Measurements from ENCODE around the gene MORC1. TPM values are rescaled to one million over a fixed set of nuclear protein-coding genes. Genes with fewer than 3 reads are reported as not detected.
"Not testable (repeated sequence)": the region's sequence is repeated elsewhere in the genome, so short reads cannot be mapped to it uniquely, and the experiment has no call there.

MORC1 gene, protein sequence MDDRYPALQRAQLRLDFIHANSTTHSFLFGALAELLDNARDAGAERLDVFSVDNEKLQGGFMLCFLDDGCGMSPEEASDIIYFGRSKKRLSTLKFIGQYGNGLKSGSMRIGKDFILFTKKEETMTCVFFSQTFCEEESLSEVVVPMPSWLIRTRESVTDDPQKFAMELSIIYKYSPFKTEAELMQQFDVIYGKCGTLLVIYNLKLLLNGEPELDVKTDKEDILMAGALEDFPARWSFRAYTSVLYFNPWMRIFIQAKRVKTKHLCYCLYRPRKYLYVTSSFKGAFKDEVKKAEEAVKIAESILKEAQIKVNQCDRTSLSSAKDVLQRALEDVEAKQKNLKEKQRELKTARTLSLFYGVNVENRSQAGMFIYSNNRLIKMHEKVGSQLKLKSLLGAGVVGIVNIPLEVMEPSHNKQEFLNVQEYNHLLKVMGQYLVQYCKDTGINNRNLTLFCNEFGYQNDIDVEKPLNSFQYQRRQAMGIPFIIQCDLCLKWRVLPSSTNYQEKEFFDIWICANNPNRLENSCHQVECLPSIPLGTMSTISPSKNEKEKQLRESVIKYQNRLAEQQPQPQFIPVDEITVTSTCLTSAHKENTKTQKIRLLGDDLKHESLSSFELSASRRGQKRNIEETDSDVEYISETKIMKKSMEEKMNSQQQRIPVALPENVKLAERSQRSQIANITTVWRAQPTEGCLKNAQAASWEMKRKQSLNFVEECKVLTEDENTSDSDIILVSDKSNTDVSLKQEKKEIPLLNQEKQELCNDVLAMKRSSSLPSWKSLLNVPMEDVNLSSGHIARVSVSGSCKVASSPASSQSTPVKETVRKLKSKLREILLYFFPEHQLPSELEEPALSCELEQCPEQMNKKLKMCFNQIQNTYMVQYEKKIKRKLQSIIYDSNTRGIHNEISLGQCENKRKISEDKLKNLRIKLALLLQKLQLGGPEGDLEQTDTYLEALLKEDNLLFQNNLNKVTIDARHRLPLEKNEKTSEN
- not detected in 2 replicates for total RNA-seq (2014; rRNA removed; shearing (Covaris generic))
- not detected in 2 replicates for polyA plus RNA-seq (2014; cell fraction: nucleus; rRNA removed)

DNA sequence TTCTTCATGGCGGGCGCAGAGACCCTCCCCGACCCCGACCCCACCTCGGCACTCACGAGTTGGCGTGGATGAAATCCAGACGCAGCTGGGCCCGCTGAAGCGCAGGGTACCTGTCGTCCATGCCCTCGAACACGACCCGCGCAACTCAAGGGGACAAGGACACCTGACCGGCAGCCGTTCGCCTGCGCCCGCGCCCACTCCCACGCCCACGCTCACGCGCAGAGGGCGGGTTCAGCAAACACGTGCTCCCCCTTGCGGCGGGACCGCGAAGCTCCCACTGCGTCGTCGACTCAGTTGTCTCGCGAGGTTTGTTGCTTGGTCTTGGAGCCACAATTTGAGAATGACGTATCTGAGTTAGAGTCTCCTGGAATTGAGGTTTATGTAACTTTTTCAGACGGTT lies at the start of gene MORC1:
Gene MORC1 (minus strand): TSS at position 196 of the 400 bp plus-strand sequence. CDS start 75 bp downstream, at position 121.
- DNase-seq (ENCODE audit: extremely low read depth, low read depth), result no peak

DNA sequence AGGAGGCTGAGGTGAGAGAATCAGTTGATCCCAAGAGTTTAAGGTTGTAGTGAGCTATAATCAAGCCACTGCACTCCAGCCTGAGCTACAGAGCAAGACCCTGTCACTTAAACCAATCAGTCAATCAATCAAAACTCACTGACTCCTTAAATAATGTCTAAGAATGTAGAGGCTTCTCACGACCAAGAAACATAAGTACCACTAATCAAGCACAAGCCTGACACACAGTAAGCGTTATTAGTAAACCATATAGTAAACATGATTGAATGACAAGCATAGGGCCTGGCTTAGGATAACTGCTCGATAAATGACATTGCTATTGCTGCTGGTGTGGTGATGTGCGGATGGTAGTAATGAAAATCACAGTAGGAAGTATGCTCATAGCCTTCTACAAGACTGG lies 48.0 kb upstream of the MORC1 start:
- DNase-seq (ENCODE audit: extremely low read depth, low read depth), result no peak

DNA sequence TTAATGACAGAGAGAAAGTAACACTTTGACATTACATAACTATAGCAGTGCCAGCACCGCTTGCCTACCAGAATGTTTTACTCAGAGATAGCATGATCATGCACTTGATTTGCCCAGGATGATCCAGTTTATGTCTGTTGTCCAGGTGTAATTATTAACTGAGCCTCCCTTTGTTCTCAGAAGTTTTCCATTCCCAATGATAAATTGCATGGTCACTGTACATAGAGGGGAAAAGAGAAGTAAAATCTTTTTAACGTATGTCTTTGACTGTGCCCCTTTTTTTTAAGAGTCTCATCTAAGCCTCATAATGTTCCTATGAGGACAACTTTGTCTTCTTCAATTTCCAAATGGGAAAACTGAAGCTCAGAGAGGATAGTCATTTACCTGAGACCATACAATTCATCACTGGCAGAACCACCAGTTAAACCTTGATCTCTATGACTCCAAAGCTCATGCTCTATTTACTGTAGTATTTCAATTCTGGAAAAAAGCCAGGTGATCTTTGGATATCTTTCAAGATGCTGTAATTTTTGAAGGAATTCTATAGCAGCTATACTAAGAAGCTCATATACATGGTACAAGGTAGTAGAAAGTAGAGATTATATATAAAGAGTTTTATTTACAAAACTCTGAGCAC lies 43.7 kb upstream of the MORC1 start:
- DNase-seq (ENCODE audit: extremely low read depth, low read depth), result no peak

DNA sequence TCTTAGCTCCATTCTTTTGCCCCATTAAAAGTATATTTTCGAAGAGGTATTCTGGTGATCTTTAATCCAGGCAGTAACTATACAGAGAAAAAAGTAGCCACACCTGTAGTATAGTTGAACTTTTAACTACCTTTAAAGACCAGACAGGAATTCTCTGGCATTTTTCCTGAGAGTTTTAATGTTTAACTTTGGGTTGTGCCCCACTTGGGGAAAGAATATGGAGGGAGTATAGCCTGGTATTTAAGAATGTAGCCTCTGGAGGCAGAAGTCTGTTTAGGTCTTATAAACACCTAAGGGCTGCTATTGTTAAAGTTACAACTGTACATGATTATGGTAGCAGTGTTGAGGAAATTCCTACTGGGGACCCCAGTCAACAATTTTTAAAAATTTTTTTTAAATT lies 37.9 kb upstream of the MORC1 start:
- no peak for DNase-seq (ENCODE audit: extremely low read depth, low read depth)

DNA sequence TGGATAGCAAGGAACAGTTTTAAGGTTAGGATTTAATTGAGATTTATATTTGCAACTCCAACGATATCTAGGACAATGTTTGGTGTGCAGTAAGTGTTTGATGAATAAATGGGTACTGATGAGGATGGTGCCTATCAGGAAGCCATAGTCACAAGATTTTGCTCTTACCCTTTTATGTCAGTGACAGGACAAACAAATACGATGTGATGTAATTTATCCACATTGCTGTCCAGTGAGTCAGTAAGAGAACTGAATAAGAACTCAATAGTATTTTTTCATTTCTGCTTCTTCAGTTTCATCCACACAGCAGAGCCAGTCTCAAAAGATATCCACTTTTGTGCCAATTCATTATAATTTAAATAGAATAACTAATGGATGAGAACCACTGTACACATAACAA lies 37.0 kb upstream of the MORC1 start:
- DNase-seq (ENCODE audit: extremely low read depth, low read depth), result no peak

DNA sequence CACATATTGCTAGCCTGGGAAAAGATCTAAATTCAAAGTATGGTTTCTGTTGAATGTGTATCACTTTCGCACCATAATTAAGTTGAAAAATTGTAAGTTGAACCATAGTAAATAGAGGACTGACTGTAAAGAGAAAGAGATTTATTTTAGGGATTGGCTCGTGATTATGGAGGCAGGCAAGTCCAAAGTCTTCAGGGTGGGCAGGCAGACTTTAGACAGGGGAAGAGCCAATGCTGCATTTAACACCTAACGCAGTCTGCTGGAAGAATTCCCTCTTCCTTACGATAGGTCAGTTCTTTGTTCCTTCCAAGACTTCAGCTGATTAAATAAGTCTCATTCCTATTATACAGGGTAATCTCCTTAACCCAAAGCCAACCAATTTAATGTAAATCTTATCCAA lies 34.4 kb upstream of the MORC1 start:
- DNase-seq (ENCODE audit: extremely low read depth, low read depth), result no peak

DNA sequence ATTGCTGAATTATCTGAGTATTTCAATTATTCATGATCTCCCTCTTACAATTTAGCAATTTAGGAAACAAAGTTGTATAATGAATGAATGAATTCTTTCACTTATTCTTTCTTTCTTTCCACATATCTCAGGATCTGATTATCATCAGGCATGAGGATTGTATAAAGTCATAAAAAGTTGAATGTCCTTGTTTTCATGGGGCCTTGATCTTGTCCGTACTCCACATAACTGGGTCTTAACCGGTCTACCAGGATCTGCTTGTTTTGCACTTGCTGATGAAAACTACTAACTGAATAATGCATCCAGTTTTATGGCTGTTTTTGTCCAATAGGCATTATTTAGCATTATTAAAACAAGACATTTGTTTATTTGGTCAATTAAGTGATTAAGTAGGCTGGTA lies 31.1 kb upstream of the MORC1 start:
- no peak for DNase-seq (ENCODE audit: extremely low read depth, low read depth)

DNA sequence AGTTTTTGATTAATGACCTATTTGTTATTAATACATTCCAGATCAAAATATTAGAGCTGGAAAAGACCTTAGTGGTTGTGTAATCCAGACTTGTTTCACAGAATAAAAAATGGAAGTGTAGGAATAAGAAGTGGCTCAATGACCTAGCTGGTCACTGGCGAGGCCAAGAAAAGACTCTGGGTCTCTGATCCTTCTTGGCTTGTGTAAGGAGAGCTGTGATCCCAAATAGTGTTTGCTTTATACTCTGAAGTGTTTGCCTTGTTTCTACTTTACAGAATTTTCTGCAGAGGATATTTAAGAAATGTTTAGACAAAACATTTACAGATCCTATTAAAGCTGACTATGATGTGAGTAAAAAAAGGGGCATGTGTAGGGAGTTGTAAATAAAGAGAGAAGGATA lies 25.7 kb upstream of the MORC1 start:
- DNase-seq (ENCODE audit: extremely low read depth, low read depth), result no peak

DNA sequence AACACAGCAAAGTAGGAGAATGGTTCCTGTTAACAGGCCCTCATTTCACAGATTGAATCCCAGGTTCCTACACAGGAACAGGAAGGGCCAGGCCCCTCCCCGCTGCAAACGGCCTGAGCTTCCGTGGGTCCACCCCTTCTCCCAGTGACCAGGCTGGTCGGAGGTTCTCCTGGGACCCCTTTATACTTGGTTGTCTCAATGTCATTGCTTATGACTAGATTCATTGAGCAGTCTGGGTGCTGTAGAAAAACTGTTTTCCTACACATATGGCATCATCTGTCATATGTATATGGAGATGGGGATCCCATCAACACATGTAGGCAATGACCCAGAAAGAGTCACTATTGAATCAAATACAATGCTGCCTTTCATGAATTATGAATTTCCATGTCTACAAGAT lies 22.4 kb upstream of the MORC1 start:
- no peak for DNase-seq (ENCODE audit: extremely low read depth, low read depth)

DNA sequence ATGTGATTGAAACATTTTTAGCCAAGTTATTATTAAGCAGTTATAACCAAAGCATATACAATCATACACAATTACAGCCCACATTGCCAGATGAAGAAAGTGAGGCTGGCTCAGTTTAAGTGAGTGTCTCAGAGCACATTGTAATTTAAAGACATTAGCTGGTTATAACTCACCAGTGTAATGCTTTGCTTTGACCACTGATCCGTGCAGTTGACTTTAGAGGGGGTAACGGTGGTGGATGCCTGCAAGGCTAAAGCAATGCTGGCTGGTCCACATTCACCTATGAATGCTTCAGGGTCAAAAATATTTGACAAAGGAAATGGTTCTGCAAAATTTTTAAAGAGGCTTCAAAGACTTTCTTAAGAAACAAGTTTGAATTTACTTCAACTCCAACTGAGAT lies 19.8 kb upstream of the MORC1 start:
- DNase-seq (ENCODE audit: extremely low read depth, low read depth), result no peak

DNA sequence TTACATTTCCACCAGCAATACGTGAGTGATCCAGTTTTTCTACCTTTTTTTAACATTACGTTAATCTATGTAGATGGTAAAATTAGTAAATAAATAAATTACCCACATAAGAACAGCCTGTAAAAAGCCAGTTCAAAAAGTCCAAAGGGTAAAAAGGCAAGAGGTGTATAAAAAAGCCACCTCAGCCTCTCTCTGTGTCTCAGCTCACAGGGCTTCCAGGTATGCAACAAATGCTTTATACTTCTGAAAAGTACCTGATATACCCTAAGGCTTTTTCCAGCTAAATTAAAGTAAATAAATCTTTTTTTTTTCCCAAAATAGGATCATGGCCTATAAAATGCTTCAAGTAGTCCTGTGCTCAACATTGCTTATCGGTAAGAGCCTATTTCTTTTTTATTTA lies 18.6 kb upstream of the MORC1 start, which contains the start of gene C3orf85:
Gene C3orf85 (plus strand): TSS at position 197 of the 400 bp plus-strand sequence. CDS start 129 bp downstream, at position 326.
- DNase-seq (ENCODE audit: extremely low read depth, low read depth), result no peak

DNA sequence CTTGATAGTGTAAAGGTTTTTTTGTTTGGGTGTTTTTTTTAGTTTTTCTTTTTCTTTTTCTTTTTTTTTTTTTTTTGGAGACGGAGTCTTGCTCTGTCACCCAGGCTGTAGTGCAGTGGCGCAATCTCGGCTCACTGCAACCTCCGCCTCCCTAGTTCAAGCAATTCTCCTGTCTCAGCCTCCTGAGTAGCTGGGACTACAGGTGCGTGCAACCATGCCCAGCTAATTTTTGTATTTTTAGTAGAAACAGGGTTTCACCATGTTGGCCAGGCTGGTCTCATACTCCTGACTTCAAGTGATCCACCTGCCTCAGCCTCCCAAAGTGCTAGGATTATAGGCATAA lies 15.5 kb upstream of the MORC1 start:
- not testable (repeated sequence) for DNase-seq (ENCODE audit: extremely low read depth, low read depth)

DNA sequence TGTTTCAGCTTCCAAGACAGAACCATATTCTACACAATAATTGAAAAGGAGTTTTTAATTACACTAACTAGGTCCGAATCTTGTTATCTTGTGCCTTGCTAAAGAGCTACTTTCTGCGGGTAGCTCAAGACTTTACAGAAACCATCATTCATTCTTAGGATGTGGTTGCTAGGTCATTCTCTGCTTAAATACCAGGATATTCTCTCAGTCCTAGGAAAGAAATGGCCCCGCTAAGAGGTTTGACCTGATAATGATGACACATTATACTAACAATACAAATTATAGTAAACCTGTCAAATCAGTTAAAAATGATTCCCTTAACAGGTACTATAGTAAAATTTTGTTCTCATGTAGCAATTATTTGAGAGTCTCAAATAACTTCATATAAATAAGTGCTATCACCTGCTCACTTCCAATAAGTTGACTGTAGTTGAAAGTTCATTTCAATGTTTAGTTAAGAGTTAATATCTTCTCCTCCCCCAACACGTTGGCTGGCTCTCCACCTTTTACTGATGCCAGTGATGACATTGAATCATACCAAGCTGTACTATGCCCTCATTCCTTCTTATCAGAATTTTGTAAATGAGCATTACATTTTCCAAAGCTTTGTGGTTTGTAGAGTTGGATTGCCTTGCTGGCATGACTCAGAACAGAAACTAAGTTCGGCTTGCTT lies 15.0 kb upstream of the MORC1 start:
- DNase-seq (ENCODE audit: extremely low read depth, low read depth), result no peak

DNA sequence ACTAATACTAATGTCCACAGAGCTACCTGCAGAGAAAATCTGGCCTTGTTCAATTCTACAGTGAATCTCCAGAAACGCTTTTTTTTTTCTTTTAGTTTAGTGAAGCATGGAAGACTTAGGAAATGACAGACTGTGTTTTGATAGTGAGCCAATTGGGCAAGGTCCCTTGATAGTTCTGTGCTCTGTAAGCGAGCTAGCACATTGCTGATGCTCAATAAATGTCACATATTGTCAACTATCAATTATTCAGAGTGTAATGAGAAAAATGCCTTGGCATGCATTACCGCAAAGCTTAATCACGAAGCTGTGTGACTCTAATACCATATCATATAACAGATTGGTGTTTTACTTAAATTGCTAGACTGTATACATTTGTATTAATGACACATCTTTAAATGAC lies 13.3 kb upstream of the MORC1 start:
- no peak for DNase-seq (ENCODE audit: extremely low read depth, low read depth)

DNA sequence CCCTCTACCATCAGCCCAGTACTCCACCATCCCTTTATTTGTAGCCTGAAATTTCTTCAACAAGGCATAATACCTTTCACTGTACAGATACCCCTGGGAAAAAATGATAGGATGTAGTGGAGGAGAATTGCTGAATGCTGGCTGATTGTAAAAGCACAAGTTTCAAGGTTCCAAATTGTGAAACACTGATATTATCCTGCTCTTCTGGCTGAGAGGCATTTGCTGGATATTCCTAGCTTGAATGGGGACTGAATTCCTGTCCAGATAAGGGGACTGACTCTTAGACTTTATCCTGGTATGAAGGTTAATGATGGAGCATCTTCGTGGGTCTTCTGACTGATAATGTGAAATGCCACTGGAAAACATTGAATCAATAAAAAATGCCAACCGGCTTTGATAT lies 9.6 kb upstream of the MORC1 start:
- no peak for DNase-seq (ENCODE audit: extremely low read depth, low read depth)

DNA sequence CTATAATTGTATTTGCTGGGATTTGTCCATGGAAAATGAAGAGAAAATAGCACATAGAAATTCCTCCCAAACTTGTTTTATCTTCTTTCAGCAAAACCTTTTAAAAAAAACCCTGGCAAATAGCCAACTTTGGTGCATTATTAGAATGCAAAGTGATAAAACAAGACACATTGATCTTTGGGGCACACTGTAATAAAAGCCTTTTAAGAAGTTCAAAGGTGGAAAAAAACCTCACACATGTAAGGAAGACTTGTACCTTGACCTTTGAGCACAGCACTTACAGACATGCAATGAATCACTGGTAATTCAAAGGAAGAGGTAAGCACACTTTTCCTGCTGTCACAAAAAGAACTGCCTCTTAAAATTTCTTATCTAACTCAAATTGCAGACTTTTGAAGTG lies 8.0 kb upstream of the MORC1 start:
- DNase-seq (ENCODE audit: extremely low read depth, low read depth), result no peak

DNA sequence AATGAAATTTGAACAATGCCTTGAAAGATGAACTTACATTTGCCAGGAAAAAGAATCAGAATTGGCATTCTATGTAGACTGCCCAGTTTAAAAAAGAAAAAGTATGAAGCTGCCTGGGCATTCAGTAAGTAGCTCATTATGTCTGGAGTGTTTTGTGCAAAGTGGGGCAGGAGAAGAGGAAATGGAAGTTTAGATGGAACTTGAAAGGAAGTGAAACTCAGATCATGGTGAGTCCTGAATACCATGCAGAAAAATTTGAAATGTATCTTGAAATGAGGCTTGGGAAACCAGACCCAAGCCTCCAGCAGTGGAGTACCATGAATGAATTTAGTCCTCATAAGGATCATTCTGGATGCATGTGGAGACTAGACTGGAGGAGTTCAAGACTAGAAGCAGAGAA lies 4.8 kb upstream of the MORC1 start:
- no peak for DNase-seq (ENCODE audit: extremely low read depth, low read depth)

DNA sequence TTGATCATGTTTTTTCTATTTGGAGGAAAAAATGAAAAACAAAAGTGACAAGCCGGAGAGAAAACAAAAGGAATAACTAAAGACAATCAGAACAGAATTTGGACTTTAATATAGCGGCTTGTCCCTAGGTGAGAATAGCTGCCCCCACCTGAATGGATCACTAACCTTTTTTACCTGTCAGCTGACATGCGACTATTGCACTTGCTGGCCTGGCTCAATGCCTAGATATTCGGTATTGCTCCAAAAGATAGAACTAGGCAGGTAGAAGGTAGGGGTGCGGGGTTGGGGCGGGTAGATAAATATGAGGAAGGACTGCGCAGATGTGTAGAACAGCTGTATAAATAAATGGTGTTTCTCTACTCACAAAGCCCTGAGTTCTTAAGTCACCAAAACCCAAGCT lies 650 bp upstream of the MORC1 start:
- DNase-seq (ENCODE audit: extremely low read depth, low read depth), result no peak

DNA sequence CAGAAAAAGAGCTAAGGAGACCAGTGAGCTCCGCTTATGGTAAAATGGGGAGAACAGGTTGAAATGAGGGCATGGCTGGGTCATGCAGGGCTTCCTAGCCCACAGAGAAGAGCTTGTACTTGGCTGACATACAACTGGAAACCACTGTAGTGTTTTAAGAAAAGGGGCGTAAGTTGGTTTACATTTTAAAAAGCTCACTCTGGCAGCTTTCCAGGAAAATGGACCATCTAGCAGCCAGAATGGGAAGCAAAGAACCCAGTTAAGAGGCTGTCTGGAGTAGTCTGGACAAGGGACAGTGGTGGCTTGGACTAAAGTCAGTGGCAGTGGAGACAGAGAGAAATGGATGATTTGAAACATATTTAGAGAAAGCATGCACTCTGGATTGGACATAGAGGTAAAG lies 1.9 kb downstream of the MORC1 start:
- DNase-seq (ENCODE audit: extremely low read depth, low read depth), result no peak

DNA sequence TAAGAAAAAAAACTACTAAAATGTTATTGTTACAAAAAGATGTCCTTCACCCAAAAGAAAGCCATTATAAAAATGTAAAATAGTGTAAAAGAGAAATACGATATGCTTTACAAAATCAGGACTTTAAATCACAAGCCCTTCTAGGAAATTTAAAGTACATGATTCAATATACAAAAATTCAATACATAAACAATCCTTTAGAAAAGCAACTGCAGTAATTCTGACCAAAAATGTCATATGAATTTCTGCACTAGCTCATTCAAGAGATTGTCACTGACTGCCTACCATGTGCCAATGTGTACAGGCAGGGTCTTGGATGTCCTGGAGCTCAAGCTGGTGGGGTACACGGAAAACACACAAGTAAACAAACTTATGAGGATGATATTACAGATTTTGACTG lies 2.5 kb downstream of the MORC1 start:
- DNase-seq (ENCODE audit: extremely low read depth, low read depth), result no peak

DNA sequence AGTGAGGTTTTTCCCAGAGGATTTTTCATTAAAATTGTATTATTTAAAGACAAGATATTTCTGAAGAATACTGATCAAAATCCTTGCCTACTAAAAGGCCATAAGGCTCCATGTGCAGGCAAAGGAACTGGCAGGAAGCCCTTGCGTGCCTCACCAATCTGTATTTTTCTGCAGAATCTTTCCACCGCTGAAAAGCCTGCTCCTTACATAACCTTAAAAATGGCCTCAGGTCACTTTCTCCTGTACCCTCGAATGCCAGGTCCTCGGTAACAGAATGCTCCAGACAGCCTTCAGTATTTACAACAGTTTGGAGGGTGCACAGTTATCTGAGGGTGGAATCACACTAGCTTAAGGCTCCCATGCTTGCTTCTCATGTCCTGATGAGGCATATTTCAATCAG lies 3.2 kb downstream of the MORC1 start:
- no peak for DNase-seq (ENCODE audit: extremely low read depth, low read depth)

Data from NCI-H460 (cell line).